Loucy (cell line): ENCODE results near the gene GRK3.
"Not testable (repeated sequence)": the region's sequence is repeated elsewhere in the genome, so short reads cannot be mapped to it uniquely, and the experiment has no call there.

Experiments used
- CTCF ChIP-seq: fragments of 200-600 bp; sonication (generic); conservative IDR thresholded peaks from 2 replicates; pipeline ENCODE4 v1.5.1; 2014; ENCODE audit warnings: mild to moderate bottlenecking, antibody characterized with exemption, low read length
- EZH2phosphoT487 ChIP-seq: fragments of 200-600 bp; IDR thresholded peaks from 2 replicates; pipeline ENCODE4 v1.6.1; 2018; ENCODE audit warnings: antibody characterized with exemption, mild to moderate bottlenecking, moderate library complexity, borderline replicate concordance

GRCh38 chr22:25611284-25611683 lies 46.8 kb downstream of the GRK3 start:
- not testable (repeated sequence) for TF ChIP-seq CTCF, EZH2phosphoT487
